Measurements from ENCODE around the gene LIG3. TPM values are rescaled to one million over a fixed set of nuclear protein-coding genes. Genes with fewer than 3 reads are reported as not detected.

LIG3 gene
- total RNA-seq, 1 experiment from 2014 or later = 25.5 TPM

GRCh38 chr17:34993031-34993430, 12.7 kb downstream of the LIG3 start:
- DNase-seq = no peak
- H3K36me3 ChIP-seq (ENCODE audit: low read depth) = peaks cover 6% of the 10 kb centered on the region; the same call in 1 of the 2 replicates
- TF ChIP-seq CTCF (conservative IDR thresholded peaks at IDR 0.05) = no peak
- no peak for TF ChIP-seq EZH2 (IDR thresholded peaks at IDR 0.05; ENCODE audit: low read depth)
- no peak overlapping the region for H3K4me3 ChIP-seq
- intact Hi-C loops (cut with micrococcal nuclease; ENCODE audit: unreplicated experiment) = no loop called here
- H2AFZ ChIP-seq = no peak overlapping the region
- no TSS peak for BruUV-seq (replicated peaks)
- no peaks in the 10 kb centered on the region for H3F3A ChIP-seq (ENCODE audit: insufficient read depth, low read depth)
- no peak overlapping the region for H3K4me2 ChIP-seq
- H4K20me1 ChIP-seq (ENCODE audit: insufficient read depth) = no peaks in the 10 kb centered on the region
- no peak overlapping the region for H3K27ac ChIP-seq
- no peaks in the 10 kb centered on the region for H3K27me3 ChIP-seq (ENCODE audit: insufficient read depth, low read depth)
- no peaks in the 10 kb centered on the region for H3K79me2 ChIP-seq (ENCODE audit: low read depth)
- ChIA-PET CTCF (no interaction called here), POLR2A (ENCODE audit: unreplicated experiment) (interaction anchor here (0.6 kb wide), 1 partner anchor 136 kb away, joined by 5 read pairs; no protein-coding TSS in a partner anchor)
- H3K4me1 ChIP-seq (replicated peaks; ENCODE audit: insufficient read depth) = no peaks in the 10 kb centered on the region
- H3K9me2 ChIP-seq (ENCODE audit: insufficient read depth) = no peaks in the 10 kb centered on the region
- no peaks in the 10 kb centered on the region for H3K9me3 ChIP-seq (ENCODE audit: insufficient read depth, low read depth)

- Histone ChIP-seq H4K20me1 (ENCODE audit: insufficient read depth) (no peaks in the 10 kb centered on the region), H3F3A (ENCODE audit: insufficient read depth, low read depth) (no peaks in the 10 kb centered on the region), H3K9me3 (ENCODE audit: insufficient read depth, low read depth) (no peaks in the 10 kb centered on the region), H2AFZ (no peak overlapping the region), H3K27me3 (ENCODE audit: insufficient read depth, low read depth) (no peaks in the 10 kb centered on the region), H3K79me2 (ENCODE audit: low read depth) (no peaks in the 10 kb centered on the region), H3K9me2 (ENCODE audit: insufficient read depth) (no peaks in the 10 kb centered on the region), H3K4me3 (no peak overlapping the region), H3K36me3 (ENCODE audit: low read depth) (0 out of 2 replicates have a peak, but pooled peaks cover 6% of the 10 kb centered on the region), H3K27ac (no peak overlapping the region), H3K4me2 (no peak overlapping the region), H3K4me1 (replicated peaks; ENCODE audit: insufficient read depth) (peaks cover 7% of the 10 kb centered on the region)
- POLR2A ChIA-PET (ENCODE audit: unreplicated experiment) = no interaction called here
- no peak for DNase-seq
- intact Hi-C loops (cut with micrococcal nuclease; ENCODE audit: unreplicated experiment) = loop anchor here (5.0 kb wide), 1 partner anchor 574 kb away; no protein-coding TSS in a partner anchor
- CTCF ChIA-PET = no interaction called here
- no TSS peak for BruUV-seq (replicated peaks)
- TF ChIP-seq EZH2 (IDR thresholded peaks at IDR 0.05; ENCODE audit: low read depth) (no peak), CTCF (conservative IDR thresholded peaks at IDR 0.05) (no peak)
Measured at GRCh38 chr17:34996422-34997285, 16.3 kb downstream of the LIG3 start.

GRCh38 chr17:34997355-34997862, 17.1 kb downstream of the LIG3 start:
- Histone ChIP-seq H3K4me1 (replicated peaks; ENCODE audit: insufficient read depth) (peaks cover 15% of the 10 kb centered on the region), H3K9me3 (ENCODE audit: insufficient read depth, low read depth) (no peaks in the 10 kb centered on the region), H3K9me2 (ENCODE audit: insufficient read depth) (no peaks in the 10 kb centered on the region), H4K20me1 (ENCODE audit: insufficient read depth) (no peaks in the 10 kb centered on the region), H3K27me3 (ENCODE audit: insufficient read depth, low read depth) (no peaks in the 10 kb centered on the region), H3K27ac (no peak overlapping the region), H3F3A (ENCODE audit: insufficient read depth, low read depth) (peaks cover 4% of the 10 kb centered on the region; the same call in 1 of the 2 replicates), H3K4me2 (no peak overlapping the region), H3K4me3 (no peak overlapping the region), H3K36me3 (ENCODE audit: low read depth) (0 out of 2 replicates have a peak, but pooled peaks cover 6% of the 10 kb centered on the region), H3K79me2 (ENCODE audit: low read depth) (no peaks in the 10 kb centered on the region), H2AFZ (no peak overlapping the region)
- no peak for DNase-seq
- ChIA-PET CTCF (interaction anchor here (0.5 kb wide), 1 partner anchor 44 kb away, joined by 7 read pairs; no protein-coding TSS in a partner anchor), POLR2A (ENCODE audit: unreplicated experiment) (no interaction called here)
- TF ChIP-seq EZH2 (IDR thresholded peaks at IDR 0.05; ENCODE audit: low read depth) (no peak), CTCF (conservative IDR thresholded peaks at IDR 0.05) (no peak)
- BruUV-seq (replicated peaks) = no TSS peak
- intact Hi-C loops (cut with micrococcal nuclease; ENCODE audit: unreplicated experiment) = loop anchor here (5.0 kb wide), 1 partner anchor 575 kb away; no protein-coding TSS in a partner anchor
